Putamen (tissue), 1 donor: ENCODE data around the gene PIGX.
"Not testable (repeated sequence)": the region's sequence is repeated elsewhere in the genome, so short reads cannot be mapped to it uniquely, and the experiment has no call there.

ENCODE experiments used
- DNase-seq: peaks from one replicate; pipeline ENCODE4 v3.0.0-alpha.2; 2016; ENCODE audit warnings: low spot score

The PIGX gene

GRCh38 chr3:196706327-196706726 is 5.8 kb upstream of the PIGX start:
- DNase-seq, result no peak

DNA sequence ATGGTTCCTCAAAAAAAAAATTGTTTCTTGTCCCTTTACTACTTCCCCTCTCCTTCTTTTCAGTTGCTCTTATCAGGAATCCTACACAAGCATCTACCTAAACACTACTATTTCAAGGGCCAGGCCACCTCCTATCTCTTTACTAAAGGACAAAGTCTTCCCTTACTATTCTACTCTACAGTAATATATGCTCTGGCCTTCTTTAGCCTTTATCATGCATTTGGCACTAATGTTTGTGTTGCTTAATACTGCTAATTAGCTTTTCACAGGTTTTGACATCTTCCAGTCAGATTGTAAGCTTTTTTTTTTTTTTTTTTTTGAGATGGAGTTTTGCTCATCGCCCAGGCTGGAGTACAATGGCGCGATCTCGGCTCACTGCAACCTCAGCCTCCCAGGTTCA is 5.4 kb upstream of the PIGX start:
- no peak for DNase-seq

DNA sequence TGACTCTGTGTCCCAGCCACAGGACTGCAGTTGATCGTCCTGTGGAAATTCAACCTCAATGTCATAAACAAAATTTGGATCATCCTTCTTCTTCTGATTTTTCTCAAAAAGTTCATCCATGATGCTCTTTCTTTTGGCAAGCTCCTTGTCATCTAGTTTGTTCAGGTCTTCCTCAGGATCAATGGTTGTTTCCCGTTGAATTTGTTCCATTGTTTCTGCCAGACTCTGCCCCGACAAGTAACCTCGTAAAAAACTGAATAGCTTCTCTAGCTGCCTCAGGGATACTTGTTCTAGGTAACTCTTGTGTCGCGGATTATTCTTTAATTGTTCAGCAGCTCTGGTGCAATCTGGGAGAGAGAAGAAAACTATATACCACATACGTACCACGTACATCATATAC is 4.6 kb upstream of the PIGX start:
- no peak for DNase-seq

GRCh38 chr3:196708467-196708866 is 3.7 kb upstream of the PIGX start:
- no peak for DNase-seq

- no peak for DNase-seq
These were observed 587 bp downstream of the PIGX start for GRCh38 chr3:196712514-196713413.

DNA sequence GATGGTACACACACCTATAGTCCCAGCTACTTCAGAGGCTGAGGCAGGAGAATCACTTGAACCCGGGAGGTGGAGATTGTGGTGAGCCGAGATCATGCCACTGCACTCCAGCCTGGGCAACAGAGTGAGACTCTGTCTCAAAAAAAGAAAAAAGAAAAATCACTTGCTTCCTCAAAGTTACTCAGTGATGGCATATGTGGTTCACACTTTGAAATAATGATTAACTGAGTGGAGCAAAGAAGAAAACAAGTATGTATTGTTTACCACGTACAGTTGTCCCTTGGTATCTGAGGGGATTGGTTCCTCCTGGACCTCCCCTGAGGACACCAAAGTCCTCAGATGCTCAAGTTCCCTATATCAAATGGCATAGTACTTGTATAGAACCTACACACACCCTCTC is 5.0 kb downstream of the PIGX start:
- not testable (repeated sequence) for DNase-seq

DNA sequence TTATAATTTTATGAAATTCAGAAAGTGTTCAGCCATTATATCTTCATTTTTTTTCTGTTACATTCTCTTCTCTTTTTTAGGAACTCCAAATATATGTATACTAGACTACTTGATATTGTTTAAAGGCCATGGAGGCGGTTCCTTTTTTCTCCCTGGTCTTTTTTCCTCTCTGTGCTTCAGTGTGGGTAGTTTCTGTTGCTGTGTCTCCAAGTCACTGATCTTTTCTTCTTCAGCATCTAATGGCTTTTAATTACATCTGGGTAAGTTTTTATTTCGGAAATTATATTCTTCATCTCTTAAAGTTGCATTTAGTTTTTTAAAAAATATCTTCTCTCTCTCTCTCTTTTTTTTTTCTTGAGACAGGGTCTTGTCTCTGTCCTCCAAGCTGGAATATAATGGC is 8.9 kb downstream of the PIGX start:
- no peak for DNase-seq

DNA sequence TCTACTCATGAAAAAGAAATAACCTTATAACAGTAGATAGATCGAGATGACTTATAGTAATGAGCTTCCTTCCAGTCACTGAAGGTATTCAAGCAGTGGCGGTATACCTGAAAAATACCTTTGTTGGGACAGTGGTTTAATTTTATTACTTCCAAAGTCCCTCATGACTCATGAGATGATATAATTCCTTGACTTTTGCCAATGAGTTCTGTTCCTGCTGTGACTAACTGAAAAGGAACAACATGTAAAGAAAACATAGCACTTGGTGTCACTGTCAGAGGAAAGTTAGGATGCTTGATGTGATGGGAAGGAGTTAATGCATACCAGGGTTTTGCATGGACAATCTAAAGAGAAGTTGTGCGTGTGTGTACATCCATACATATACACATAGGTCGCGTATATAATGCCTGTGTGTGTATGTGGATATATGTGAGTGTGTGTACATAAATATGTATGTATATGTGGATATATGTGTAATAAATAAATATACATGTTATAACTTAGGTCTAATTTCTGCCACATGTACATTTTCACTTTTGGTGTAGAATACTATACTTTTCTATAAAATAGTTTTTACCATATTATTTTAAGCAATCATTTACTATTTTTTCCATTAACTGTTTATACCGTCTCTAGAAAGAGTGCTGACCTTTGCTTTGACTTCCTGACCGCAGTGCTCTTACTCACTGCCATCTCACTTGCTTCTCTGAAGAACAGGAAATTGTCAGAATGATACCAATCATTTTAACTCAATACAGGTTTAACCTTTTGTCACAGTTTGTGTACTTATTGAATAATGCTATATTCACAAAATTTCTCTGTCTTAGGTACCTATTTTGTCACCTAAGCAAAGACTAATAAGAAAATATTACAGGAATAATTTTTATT is 14.9 kb downstream of the PIGX start:
- no peak for DNase-seq

DNA sequence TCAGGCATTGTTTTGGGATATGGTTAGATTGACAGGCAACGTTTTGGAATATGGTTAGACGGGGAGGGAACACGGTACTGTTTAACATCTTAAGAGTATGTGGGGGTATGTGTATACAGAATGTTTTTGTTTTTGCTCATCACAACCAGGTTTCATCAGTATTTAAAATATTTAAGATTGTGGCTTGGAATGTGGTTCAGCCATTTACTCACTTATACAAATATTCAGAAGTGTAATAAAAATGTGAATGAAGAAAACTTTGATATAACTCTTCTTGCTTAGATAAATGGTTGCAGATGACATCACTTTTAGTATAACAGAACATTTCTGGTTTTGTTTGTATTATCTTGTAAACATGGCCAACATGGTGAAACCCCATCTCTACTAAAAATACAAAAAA is 23.6 kb downstream of the PIGX start:
- DNase-seq, result no peak

DNA sequence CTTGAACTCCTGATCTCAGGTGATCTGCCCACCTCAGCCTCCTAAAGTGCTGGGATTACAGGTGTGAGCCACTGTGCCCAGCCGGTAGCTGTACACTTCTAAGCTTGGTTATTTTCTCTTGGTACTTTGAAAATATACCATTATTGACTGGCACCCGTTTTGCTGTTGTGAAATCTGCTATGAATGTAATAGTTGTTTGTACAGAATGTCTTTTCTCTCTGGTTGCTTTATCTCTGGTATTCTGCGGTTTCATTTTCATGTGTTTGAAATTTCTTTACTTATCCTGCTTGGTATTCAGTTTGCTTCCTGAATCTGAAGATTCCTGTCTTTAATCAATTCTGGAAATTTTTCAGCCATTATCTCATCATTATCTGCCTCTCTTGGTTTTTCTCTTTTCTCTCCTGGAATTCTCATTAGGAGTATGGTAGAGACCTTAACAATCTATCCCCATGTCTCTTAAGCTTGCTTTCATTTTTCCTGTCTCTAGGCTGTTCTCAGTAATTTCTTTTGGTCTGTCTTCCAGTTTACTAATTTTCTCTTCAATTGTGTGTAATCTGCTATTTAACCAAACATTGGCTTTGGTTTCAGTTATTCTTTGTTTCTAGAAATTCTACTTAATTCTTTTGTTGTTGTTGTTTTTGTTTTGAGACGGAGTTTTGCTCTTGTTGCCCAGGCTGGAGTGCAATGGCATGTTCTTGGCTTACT is 24.6 kb downstream of the PIGX start:
- no peak for DNase-seq

GRCh38 chr3:196737655-196738054 is 25.5 kb downstream of the PIGX start:
- DNase-seq, result no peak

- peak; percentile 95 for DNase-seq
These were observed 27.7 kb downstream of the PIGX start, which contains the start of gene PAK2 for GRCh38 chr3:196739671-196740480. Gene PAK2 (plus strand): TSS chr3:196739857. CDS start chr3:196782647, 42,790 bp downstream.

- DNase-seq, result peak; percentile 53
These were observed 28.5 kb downstream of the PIGX start for GRCh38 chr3:196740481-196741248.

DNA sequence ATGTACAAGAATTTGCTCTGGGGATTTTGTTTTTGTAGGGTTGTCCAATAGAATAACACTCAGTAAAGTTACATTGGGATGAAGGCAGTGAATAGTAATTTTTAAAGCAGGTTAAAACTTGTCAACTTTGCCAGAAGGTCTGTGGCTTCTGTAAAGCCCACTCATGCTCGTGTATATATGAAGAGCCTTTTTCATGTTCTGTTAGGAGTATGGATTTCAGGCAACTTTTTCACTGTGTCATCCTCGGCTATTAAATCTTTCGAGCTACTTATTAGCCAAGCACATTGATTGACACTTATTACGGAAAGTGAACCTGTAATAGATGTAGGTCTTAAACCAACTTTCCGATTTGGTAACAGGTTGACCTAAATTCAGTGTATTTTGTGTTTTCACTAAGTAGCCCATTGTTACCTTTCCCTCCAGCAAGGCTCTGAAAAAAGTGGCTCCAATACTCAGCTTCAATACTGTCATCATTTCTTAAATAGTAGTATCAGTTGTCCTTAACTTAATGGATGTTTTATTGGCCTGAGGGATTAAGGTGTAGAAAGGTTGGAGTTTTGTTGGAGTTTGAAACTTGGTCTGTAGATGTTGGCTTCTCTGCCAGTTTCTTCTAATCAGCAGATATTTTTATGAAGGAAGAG is 29.2 kb downstream of the PIGX start:
- no peak for DNase-seq

DNA sequence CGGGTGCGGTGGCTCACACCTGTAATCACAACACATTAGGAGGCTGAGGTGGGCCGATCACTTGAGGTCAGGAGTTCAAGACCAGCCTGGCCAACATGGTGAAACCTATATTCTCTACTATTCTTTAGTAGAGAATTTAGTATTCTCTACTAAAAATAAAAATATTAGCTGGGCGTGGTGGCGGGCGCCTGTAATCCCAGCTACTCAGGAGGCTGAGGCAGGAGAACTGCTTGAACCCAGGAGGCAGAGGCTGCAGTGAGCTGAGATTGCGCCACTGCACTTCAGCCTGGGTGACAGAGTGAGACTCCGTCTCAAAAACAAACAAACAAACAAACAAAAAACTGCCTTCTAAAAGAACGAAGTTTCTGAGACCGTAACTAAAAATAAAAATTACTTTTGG is 31.4 kb downstream of the PIGX start:
- not testable (repeated sequence) for DNase-seq

GRCh38 chr3:196749125-196749524 is 36.9 kb downstream of the PIGX start:
- no peak for DNase-seq

- DNase-seq, result no peak
These were observed 41.0 kb downstream of the PIGX start for GRCh38 chr3:196753201-196753600.

DNA sequence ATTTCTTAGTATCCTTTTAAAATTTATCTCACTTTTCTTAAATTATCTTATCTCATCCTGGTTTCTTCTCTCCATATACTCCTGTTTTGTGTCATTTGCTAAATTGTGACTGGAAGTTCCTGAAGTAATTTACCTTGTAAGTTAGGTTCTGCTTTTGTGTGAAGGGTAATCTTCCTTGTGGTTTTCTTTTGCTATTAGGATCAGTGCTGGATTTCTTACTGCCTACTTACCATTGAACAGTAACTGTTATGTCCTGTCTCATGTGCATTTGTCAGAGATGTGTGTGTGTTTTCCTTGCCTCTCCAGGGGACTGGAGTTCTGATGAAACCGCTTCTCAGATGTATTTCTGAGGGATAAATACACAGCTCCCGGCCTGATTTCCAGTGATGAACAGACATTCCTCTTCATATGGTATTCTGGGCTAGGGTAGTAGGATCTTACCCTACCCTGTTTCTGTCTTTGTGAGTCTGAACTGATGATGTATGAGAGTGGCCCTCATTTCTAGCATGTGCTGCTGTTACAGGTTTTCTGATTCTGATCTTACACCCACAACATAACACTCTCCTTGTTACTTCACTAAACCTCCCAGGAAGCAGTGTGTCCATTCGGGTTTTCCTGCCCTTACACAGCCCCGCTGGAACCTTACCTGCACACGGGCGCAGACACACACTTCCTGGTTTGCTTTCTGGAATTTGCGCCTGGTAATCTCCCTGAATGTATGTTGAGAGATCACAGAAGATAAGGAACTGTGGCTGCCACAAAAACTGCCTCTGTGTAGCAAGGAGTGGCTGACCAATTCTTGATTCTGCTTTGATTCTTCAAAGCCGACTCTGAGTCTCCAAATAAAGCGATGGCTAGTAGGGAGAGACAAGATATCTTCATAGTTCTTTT is 42.2 kb downstream of the PIGX start:
- DNase-seq, result no peak

GRCh38 chr3:196756732-196757131 is 44.6 kb downstream of the PIGX start:
- DNase-seq, result no peak
